Body of pancreas (tissue), 4 donors: ENCODE results near the gene CKAP5. TPM values are rescaled to one million over a fixed set of nuclear protein-coding genes. Genes with fewer than 3 reads are reported as not detected.
"Not testable (repeated sequence)": the region's sequence is repeated elsewhere in the genome, so short reads cannot be mapped to it uniquely, and the experiment has no call there.

Source experiments
- ATAC-seq: fragments of 150-250 bp; one replicate; pipeline ENCODE4 v1.9.1; 2016
- DNase-seq, 4 donors: peaks; one replicate each; pipeline ENCODE4 v3.0.0-alpha.2; 2019
- H3K27ac ChIP-seq, 4 donors: fragments of 200-600 bp; sonication (generic); 1 replicate in 3 of 4; 2 replicates in 1 of 4; pipeline versions ENCODE4 v1.5.1 to v1.6.1; 2016 to 2019; ENCODE audit warnings: mild to moderate bottlenecking in 1 of 4, mixed read lengths in 1 of 4, moderate library complexity in 1 of 4
- H3K27me3 ChIP-seq, 2 donors: fragments of 200-600 bp; sonication (generic); one replicate each; pipeline ENCODE4 v1.6.0; 2016; ENCODE audit warnings: mild to moderate bottlenecking in 1 of 2
- H3K36me3 ChIP-seq, 2 donors: fragments of 200-600 bp; sonication (generic); replicated peaks in 1 of 2; 2 replicates each; pipeline ENCODE4 v1.5.1; 2016; ENCODE audit warnings: low read depth in 2 of 2; ENCODE audit not compliant: insufficient read depth in 1 of 2
- H3K4me1 ChIP-seq: fragments of 200-600 bp; sonication (generic); one replicate; pipeline ENCODE4 v1.6.0; 2016
- H3K4me3 ChIP-seq, 2 donors: fragments of 200-600 bp; sonication (generic); 1 replicate in 1 of 2; 2 replicates in 1 of 2; pipeline ENCODE4 v1.5.1; 2016 to 2019
- H3K9me3 ChIP-seq, 3 donors: fragments of 200-600 bp; sonication (generic); 1 replicate in 2 of 3; 2 replicates in 1 of 3; pipeline ENCODE4 v1.5.1; 2016
- CTCF ChIP-seq, 7 experiments: fragments of 450-650 bp in 4 of 7; fragments of 200-600 bp in 3 of 7; sonication (generic) in 3 of 7; IDR thresholded peaks; one replicate each; pipeline ENCODE4 v1.5.1; 2016 to 2019; ENCODE audit warnings: antibody characterized with exemption in 7 of 7
- POLR2A ChIP-seq, 3 donors: fragments of 450-650 bp; IDR thresholded peaks; one replicate each; pipeline ENCODE4 v1.6.1; 2016; ENCODE audit warnings: antibody characterized with exemption in 3 of 3, mild to moderate bottlenecking in 2 of 3
- WGBS, 2 donors: methylation state at CpG; one replicate each; pipeline ENCODE4 v1.1.5; 2017; 5-methylcytosine and 5-hydroxymethylcytosine counted together
- intact Hi-C: fragments of 100-400 bp; cut with DNase I; formaldehyde crosslinking; loops from one replicate; pipeline ENCODE4 v1.15.1; 2023
- total RNA-seq, 2 donors: library from RNA; depleted of rRNA; stranded (reverse); fragments of >200 nt; gene quantifications; one replicate each; pipeline ENCODE4 v1.1.0, GENCODE V29; 2016

The CKAP5 gene
- total RNA-seq, 2 donors from 2014 or later = 22.8 to 24.7 TPM

- peak in 2 of 4 donors; percentile 36 to 43 for DNase-seq
- no peaks in the 10 kb centered on the region for H3K9me3 ChIP-seq
- ATAC-seq = peak; percentile 59
- peak overlapping the region in 1 of 4 donors; percentile 44 for H3K27ac ChIP-seq
- no peaks in the 10 kb centered on the region for H3K4me1 ChIP-seq
- 78 to 100% methylated on average over 3 to 10 of the region's 10 CpGs for WGBS, 2 donors
- H3K36me3 ChIP-seq = peaks cover 0 to 2% of the 10 kb centered on the region in 2 donors
- intact Hi-C loops = no loop called here
- no peak overlapping the region for H3K4me3 ChIP-seq
- TF ChIP-seq POLR2A (IDR thresholded peaks at IDR 0.05) (no peak), CTCF (IDR thresholded peaks at IDR 0.05) (no peak)
- H3K27me3 ChIP-seq = no peaks in the 10 kb centered on the region
Measured at GRCh38 chr11:46710821-46711269, 135.2 kb downstream of the CKAP5 start.

- H3K4me3 ChIP-seq, DNase-seq, ATAC-seq, H3K4me1 ChIP-seq, H3K9me3 ChIP-seq, intact Hi-C loops, H3K27me3 ChIP-seq, H3K27ac ChIP-seq: not testable (repeated sequence)
- peaks cover 5 to 17% of the 10 kb centered on the region in 2 donors for H3K36me3 ChIP-seq
- WGBS, 2 donors = 87 to 88% methylated on average over 9 of the region's 9 CpGs
Measured at GRCh38 chr11:46709351-46709750, 136.7 kb downstream of the CKAP5 start.

- Histone ChIP-seq H3K4me1 (peaks cover 5% of the 10 kb centered on the region), H3K4me3 (no peak overlapping the region), H3K9me3 (no peaks in the 10 kb centered on the region), H3K27ac (no peak overlapping the region), H3K36me3 (peaks cover 7 to 23% of the 10 kb centered on the region in 2 donors), H3K27me3 (no peaks in the 10 kb centered on the region)
- intact Hi-C loops = no loop called here
- 82 to 88% methylated on average over 4 to 7 of the region's 7 CpGs for WGBS, 2 donors
- TF ChIP-seq CTCF (IDR thresholded peaks at IDR 0.05) = no peak
- TF ChIP-seq POLR2A (IDR thresholded peaks at IDR 0.05) = no peak
- DNase-seq (no peak), ATAC-seq (no peak)
Measured at GRCh38 chr11:46706886-46707285, 139.2 kb downstream of the CKAP5 start.

GRCh38 chr11:46705070-46705688 lies 140.9 kb downstream of the CKAP5 start:
- DNase-seq = no peak
- no peak for ATAC-seq
- TF ChIP-seq POLR2A (IDR thresholded peaks at IDR 0.05) (no peak), CTCF (IDR thresholded peaks at IDR 0.05) (no peak)
- intact Hi-C loops = no loop called here
- H3K27me3 ChIP-seq = no peaks in the 10 kb centered on the region
- no peak overlapping the region for H3K4me3 ChIP-seq
- no peaks in the 10 kb centered on the region for H3K9me3 ChIP-seq
- H3K36me3 ChIP-seq = peaks cover 7 to 23% of the 10 kb centered on the region in 2 donors
- H3K27ac ChIP-seq = no peak overlapping the region
- H3K4me1 ChIP-seq = peaks cover 11% of the 10 kb centered on the region
- WGBS, 2 donors = 92% methylated on average over 29 of the region's 31 CpGs; no CpG with 5 or more reads in 1 of the 2 donors

- intact Hi-C loops = no loop called here
- H3K9me3 ChIP-seq = no peaks in the 10 kb centered on the region
- H3K36me3 ChIP-seq = peaks cover 7 to 23% of the 10 kb centered on the region in 2 donors
- peak overlapping the region; percentile 90 to 99 for H3K4me3 ChIP-seq
- H3K27me3 ChIP-seq = no peaks in the 10 kb centered on the region
- no peak for TF ChIP-seq POLR2A (IDR thresholded peaks at IDR 0.05)
- no peak for TF ChIP-seq CTCF (IDR thresholded peaks at IDR 0.05)
- WGBS, 2 donors = 0 to 2% methylated on average over 16 to 29 of the region's 29 CpGs
- DNase-seq (no peak), ATAC-seq (no peak)
- H3K27ac ChIP-seq = peak overlapping the region; percentile 74 to 94 (median 92)
- H3K4me1 ChIP-seq = peaks cover 40% of the 10 kb centered on the region
Measured at GRCh38 chr11:46701078-46701654, 144.9 kb downstream of the CKAP5 start.
